Heart right ventricle (tissue), 16 donors: ENCODE data around the gene NDUFA11. TPM values are rescaled to one million over a fixed set of nuclear protein-coding genes. Genes with fewer than 3 reads are reported as not detected.

Experiments used
- ATAC-seq, 8 donors: fragments of 200-7000 bp; cut with Tn5 transposase; one replicate each; pipeline ENCODE4 v1.9.1; 2020; ENCODE audit warnings: mild to moderate bottlenecking in 8 of 8, moderate library complexity in 8 of 8, moderate number of reproducible peaks in 1 of 8
- DNase-seq, 2 donors: peaks; one replicate each; pipeline ENCODE4 v3.0.0-alpha.2; 2020
- H3K27ac ChIP-seq, 10 donors: fragments of 200-600 bp; sonication (generic) in 2 of 10; one replicate each; pipeline versions ENCODE4 v1.5.0 to v1.8.0; 2020 to 2022; ENCODE audit warnings: mild to moderate bottlenecking in 3 of 10
- H3K27me3 ChIP-seq, 7 donors: fragments of 200-600 bp; one replicate each; pipeline ENCODE4 v1.8.0; 2021 to 2022; ENCODE audit warnings: mild to moderate bottlenecking in 2 of 7
- H3K36me3 ChIP-seq, 9 donors: fragments of 200-600 bp; sonication (generic) in 1 of 9; one replicate each; pipeline versions ENCODE4 v1.5.0 to v1.8.0; 2020 to 2022; ENCODE audit warnings: mild to moderate bottlenecking in 2 of 9
- H3K4me1 ChIP-seq, 9 donors: fragments of 200-600 bp; sonication (generic) in 1 of 9; one replicate each; pipeline versions ENCODE4 v1.5.0 to v1.8.0; 2020 to 2022; ENCODE audit warnings: mild to moderate bottlenecking in 4 of 9
- H3K4me3 ChIP-seq, 10 donors: fragments of 200-600 bp; sonication (generic) in 2 of 10; one replicate each; pipeline versions ENCODE4 v1.5.0 to v1.8.0; 2020 to 2022; ENCODE audit warnings: mild to moderate bottlenecking in 7 of 10, moderate library complexity in 2 of 10
- H3K9me3 ChIP-seq, 11 donors: fragments of 200-600 bp in 10 of 11; sonication (generic) in 2 of 11; one replicate each; pipeline versions ENCODE4 v1.5.0 to v1.8.0; 2013 to 2022; ENCODE audit warnings: mild to moderate bottlenecking in 2 of 11, control low read depth in 1 of 11, moderate library complexity in 1 of 11
- CTCF ChIP-seq, 9 donors: fragments of 200-600 bp; sonication (generic) in 2 of 9; IDR thresholded peaks; one replicate each; pipeline versions ENCODE4 v1.5.0 to v1.8.0; 2021 to 2022; ENCODE audit warnings: antibody characterized with exemption in 9 of 9, mild to moderate bottlenecking in 5 of 9, moderate library complexity in 1 of 9
- WGBS, 2 donors: extraction: QIAGEN DNeasy Blood & Tissue Kit; methylation state at CpG; one replicate each; pipeline ENCODE4 v1.1.7; 2013; ENCODE audit warnings: inconsistent platforms in 1 of 2; 5-methylcytosine and 5-hydroxymethylcytosine counted together
- intact Hi-C, 10 donors: fragments of 100-400 bp; cut with DNase I; formaldehyde crosslinking; loops; one replicate each; pipeline versions ENCODE4 v1.11.1 to v1.14.2; 2022
- polyA plus RNA-seq, 2 donors: library from polyadenylated mRNA; stranded (reverse); fragments of 200-250 nt; gene quantifications; one replicate each; pipeline ENCODE4 v1.2.3, GENCODE V29; 2013
- total RNA-seq, 10 donors: library from RNA; stranded (reverse); fragmentation: NEBNext Ultra II Directional in 3 of 10; extraction: Animal tissue kit (Norgen Biotek cat#: 25700) in 3 of 10; gene quantifications; one replicate each; pipeline versions ENCODE4 v1.2.1 to v1.2.4, GENCODE V29; 2021 to 2023
- donor health status: Arrhythmogenic right ventricular cardiomyopathy.
- donor health status: ischemic (EF 13 %, LVEDD 7.1; RV severe dilation, severe dysfunction).
- donor health status: healthy with polysubstance abuse.
- donor health status: DM: no; HTN: yes; CAD: no.
- donor health status: DM: no; HTN: no; CAD: no.
- donor health status: ischemic (EF 25% LVEDD 6.9; RV normal size, moderate dysfunction).
- donor health status: ischemic (EF 25% LVEDD 5.7; RV mildly dilated, moderate dysfunction).
- donor health status: healthy.
- donor health status: DM: yes; HTN: yes; CAD: no.
- donor health status: Ischemic cardiomyopathy.
- donor health status: ischemic (EF 35%, LVEDD 5.7; RV mildly dilated, moderate dysfunction).
- donor health status: nonischemic (EF 11% LVEDD 7.7; RV severe dilation, severe dysfunction).
- donor health status: DM: yes; HTN: yes; CAD: no.
- donor health status: PGD.
- donor health status: ischemic (EF 29% LVEDD 5.4; RV normal size, mild dysfunction).
- donor health status: nonischemic (EF 23%, LVEDD 6.1; RV moderate dilation, normal function).

Gene NDUFA11
- total and polyA plus RNA-seq, 12 donors, result 451 to 1,143 (median 521) TPM

- Histone ChIP-seq H3K27me3 (no peaks in the 10 kb centered on the region), H3K9me3 (no peaks in the 10 kb centered on the region), H3K4me1 (peaks cover 32 to 82% (median 74%) of the 10 kb centered on the region in 9 donors), H3K27ac (peak overlapping the region in 9 of 10 donors; percentile 15 to 89 (median 59)), H3K36me3 (peaks cover 0 to 26% (median 0%) of the 10 kb centered on the region in 9 donors), H3K4me3 (peak overlapping the region in 4 of 10 donors; percentile 10 to 33 (median 21))
- intact Hi-C loops, result loop anchor here in 1 of 10 donors (5.0 kb wide), 1 partner anchor 35 kb away; the partner anchor contains the start of gene CAPS
- no peak for TF ChIP-seq CTCF (IDR thresholded peaks at IDR 0.05)
- WGBS, 2 donors, result 48 to 50% methylated on average over 13 of the region's 13 CpGs
- DNase-seq (peak; percentile 46 to 61), ATAC-seq (peak; percentile 9 to 73 (median 44))
Observed at GRCh38 chr19:5947435-5947834, 43.8 kb upstream of the NDUFA11 start.

GRCh38 chr19:5943623-5944022 lies 40.0 kb upstream of the NDUFA11 start:
- H3K4me1 ChIP-seq, result peaks cover 11 to 64% (median 36%) of the 10 kb centered on the region in 9 donors
- no peaks in the 10 kb centered on the region for H3K9me3 ChIP-seq
- intact Hi-C loops, result no loop called here
- DNase-seq (no peak), ATAC-seq (no peak)
- TF ChIP-seq CTCF (IDR thresholded peaks at IDR 0.05), result no peak
- no peak overlapping the region for H3K4me3 ChIP-seq
- peak overlapping the region in 3 of 10 donors; percentile 7 to 50 (median 15) for H3K27ac ChIP-seq
- peaks cover 0 to 43% (median 8%) of the 10 kb centered on the region in 9 donors for H3K36me3 ChIP-seq
- no peaks in the 10 kb centered on the region for H3K27me3 ChIP-seq
- WGBS, 2 donors, result 66 to 73% methylated on average over 10 of the region's 10 CpGs

GRCh38 chr19:5943045-5943444 lies 39.5 kb upstream of the NDUFA11 start:
- H3K4me1 ChIP-seq, result peaks cover 11 to 58% (median 31%) of the 10 kb centered on the region in 9 donors
- H3K27ac ChIP-seq, result peak overlapping the region in 1 of 10 donors; percentile 7
- H3K27me3 ChIP-seq, result no peaks in the 10 kb centered on the region
- H3K36me3 ChIP-seq, result peaks cover 0 to 49% (median 8%) of the 10 kb centered on the region in 9 donors
- no peak overlapping the region for H3K4me3 ChIP-seq
- H3K9me3 ChIP-seq, result no peaks in the 10 kb centered on the region
- DNase-seq, result no peak
- intact Hi-C loops, result no loop called here
- TF ChIP-seq CTCF (IDR thresholded peaks at IDR 0.05), result no peak
- ATAC-seq, result no peak
- WGBS, 2 donors, result 78% methylated on average over 10 of the region's 10 CpGs

- Histone ChIP-seq H3K27ac (no peak overlapping the region), H3K9me3 (no peaks in the 10 kb centered on the region), H3K27me3 (no peaks in the 10 kb centered on the region), H3K4me3 (no peak overlapping the region), H3K4me1 (peaks cover 4 to 44% (median 22%) of the 10 kb centered on the region in 9 donors), H3K36me3 (peaks cover 0 to 63% (median 8%) of the 10 kb centered on the region in 9 donors)
- ATAC-seq (no peak), DNase-seq (no peak)
- no peak for TF ChIP-seq CTCF (IDR thresholded peaks at IDR 0.05)
- 84 to 89% methylated on average over 11 of the region's 11 CpGs for WGBS, 2 donors
- intact Hi-C loops, result no loop called here
Observed at GRCh38 chr19:5941673-5942072, 38.1 kb upstream of the NDUFA11 start.
